CD4-positive, alpha-beta T cell treated with Interleukin-2 at 100 ng/mL for 4 hours (primary cell): ENCODE data around the gene PHF21B.

Source experiments
- DNase-seq: peaks from one replicate; pipeline ENCODE4 v3.0.0-alpha.2; 2020; ENCODE audit warnings: low spot score

Gene PHF21B

DNA sequence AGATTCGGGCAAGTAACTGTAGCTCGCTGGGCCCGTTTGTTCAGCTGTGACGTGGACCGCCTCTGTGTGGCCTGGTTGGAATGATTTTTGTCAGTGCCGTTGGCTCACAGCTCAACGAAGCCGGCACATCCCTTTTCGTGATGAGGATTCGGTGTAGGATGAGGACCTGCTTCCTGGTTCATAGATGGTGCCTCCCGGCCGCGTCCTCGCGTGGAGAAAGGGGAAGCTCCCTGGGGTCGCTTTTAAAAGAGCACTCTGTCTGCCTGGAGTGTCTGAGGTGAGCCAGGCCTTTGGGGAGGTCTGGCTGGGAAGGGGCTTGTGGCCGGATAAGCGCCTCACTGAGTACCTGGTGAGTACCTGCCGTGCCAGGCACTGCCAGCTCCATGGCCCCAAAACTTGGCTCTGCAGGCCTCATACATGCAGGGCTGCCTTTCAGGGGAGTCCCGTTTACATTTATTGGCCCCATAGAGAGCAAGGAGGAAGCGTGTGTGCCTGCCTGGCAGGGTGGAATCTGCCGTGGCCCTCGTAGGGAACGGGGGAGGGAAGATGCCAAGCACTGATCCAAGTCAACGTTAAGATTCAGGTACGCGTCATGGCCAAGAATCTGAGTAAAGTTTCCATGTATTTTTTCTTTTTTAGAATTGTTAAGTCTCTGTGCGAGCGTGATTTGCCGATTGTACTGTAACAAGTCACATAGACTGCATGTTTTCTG is 169.0 kb downstream of the PHF21B start:
- DNase-seq = no peak

DNA sequence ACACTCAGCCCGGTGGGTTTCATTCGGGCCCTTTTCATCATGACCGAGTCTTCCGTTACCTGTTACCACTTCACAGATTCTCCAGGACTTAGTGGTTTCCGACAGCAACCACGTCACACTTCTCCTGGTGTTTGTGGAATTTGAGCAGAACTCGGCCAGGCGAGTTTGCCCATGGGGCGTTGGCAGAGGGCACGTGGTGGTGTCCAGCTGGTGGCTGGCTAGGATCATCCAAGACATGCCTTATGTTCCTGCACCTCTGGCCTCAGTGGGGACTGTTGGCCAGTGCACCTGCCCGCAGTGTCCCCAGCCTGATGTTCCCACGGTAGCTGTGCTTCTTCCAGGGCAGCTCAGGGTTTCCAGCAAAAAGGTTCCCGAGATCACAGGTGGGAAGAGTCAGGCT is 170.1 kb downstream of the PHF21B start:
- DNase-seq = no peak

DNA sequence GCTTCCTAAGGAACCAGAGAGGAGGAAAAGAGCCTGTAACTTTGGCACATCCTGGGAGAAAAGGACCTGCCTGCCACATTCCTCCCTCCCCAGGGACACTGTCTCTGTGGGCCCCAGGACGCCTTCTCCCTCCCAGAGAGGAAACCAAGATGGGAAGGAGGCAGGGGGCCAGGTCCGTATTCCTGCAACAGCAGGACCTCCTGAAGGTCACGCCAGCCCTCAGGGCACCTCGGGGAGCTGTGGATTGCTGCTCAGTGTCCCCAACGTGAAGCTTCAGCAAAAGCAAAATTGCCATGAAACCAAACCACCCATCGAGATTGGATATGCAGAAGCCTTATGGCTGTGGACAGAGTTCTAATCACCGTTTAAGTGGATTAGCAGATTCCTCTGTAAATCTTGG is 170.7 kb downstream of the PHF21B start:
- no peak for DNase-seq

DNA sequence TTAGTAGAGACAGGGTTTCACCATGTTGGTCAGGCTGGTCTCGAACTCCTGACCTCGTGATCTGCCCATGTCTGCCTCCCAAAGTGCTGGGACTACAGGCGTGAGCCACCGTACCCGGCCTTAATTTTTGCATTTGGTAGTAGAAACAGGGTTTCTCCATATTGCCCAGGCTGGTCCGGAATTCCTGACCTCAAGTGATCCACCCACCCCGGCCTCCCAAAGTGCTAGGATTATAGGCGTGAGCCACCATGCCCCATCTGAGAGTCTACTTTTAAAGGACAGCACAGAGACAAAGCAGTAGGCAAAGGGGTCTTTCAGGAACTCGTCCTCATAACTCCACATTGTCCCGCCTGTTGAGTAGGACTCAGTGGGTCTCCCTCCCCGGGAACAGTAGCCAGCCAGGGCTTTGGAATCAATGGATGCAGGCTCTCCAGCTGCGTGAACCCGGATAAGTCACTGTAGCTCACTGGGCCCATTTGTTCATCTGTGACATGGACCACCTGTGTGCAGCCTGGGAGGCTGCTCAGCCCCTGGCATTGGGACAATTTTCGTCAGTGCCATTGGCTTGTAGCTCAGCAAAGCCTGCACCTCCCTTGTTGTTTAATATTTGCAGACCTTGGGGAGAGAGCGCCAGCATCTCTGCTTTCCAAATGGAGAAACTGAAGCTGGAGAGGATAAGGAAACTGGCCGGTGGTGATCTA is 171.3 kb downstream of the PHF21B start:
- DNase-seq = no peak

DNA sequence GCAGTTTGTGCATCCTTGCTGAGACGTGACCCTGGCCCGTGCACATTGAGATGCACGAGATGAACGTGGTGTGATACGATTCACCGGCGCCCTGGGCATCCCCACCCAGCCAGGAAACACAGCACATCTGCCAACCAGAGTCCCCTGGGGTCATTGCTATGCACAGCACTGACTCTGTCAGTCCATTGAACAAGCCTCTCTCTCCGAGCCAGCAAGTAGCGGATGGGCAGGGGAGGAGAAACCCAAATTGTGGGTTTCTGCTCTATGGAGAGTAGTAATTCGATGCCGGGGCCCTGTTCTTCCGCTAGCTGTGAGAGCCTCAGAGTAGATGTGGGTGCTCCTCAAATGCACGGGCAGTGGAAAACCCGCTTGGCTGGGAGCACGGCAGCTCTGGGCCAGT is 172.3 kb downstream of the PHF21B start:
- no peak for DNase-seq

DNA sequence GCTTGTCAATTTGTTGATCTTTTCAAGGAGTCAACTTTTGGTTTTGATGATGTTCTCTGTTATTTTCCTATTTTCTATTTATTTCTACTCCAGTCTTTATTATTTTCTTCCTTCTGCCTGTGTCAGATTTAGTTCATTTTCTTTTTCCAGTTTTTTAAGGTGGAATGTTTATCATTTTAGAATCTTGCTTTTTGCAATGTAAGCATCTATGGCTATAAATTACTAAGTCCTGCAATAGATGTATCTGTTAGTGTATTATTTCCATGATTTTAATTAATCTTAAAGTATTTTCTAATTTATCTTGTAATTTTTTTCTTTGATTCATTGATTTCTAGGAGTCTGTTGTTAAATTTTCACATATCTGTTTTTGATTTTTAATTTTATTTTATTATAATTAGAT is 175.7 kb downstream of the PHF21B start:
- DNase-seq = no peak

DNA sequence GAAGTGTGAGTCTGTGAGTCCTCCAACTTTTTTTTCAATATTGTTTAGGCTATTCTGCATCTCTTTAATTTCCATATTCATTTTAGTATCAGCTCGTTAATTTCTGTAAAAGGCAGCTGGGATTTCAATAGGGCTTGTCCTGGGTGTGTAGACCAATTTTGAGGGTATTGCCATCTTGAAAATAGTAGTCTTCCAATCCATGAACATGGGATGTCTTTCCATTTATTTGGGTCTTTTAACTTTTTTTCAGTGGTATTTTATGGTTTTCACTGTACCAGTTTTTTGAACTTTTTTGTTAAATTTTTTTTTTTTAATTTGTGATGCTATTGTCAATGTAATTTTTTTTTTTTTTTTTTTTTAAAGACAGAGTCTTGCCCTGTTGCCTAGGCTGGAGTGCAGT is 177.9 kb downstream of the PHF21B start:
- no peak for DNase-seq
